ENCODE measurements around the gene CCDC171.

DNA sequence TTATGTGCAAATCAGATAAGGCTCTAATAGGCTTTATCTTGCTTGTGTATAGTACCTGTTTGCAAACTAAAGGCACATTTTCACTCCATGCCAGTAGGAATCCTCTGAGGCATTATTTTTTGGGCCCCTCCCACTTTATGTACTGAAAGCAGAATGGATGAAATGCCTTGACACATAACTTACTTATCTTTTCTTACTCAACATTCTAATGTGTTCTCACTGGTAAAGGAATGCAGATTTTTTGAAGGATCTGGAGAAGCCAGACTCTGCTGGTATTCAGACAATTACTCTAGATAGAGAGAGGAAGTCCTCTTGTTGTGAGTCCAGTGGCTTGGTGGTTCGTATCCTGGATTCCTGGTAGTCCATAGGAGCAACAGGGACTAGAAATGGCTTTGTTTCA is 336.7 kb downstream of the CCDC171 start:
- no peak for TF ChIP-seq POLR2AphosphoS5 (IDR thresholded peaks at IDR 0.05)
- TF ChIP-seq, protein P1, sequence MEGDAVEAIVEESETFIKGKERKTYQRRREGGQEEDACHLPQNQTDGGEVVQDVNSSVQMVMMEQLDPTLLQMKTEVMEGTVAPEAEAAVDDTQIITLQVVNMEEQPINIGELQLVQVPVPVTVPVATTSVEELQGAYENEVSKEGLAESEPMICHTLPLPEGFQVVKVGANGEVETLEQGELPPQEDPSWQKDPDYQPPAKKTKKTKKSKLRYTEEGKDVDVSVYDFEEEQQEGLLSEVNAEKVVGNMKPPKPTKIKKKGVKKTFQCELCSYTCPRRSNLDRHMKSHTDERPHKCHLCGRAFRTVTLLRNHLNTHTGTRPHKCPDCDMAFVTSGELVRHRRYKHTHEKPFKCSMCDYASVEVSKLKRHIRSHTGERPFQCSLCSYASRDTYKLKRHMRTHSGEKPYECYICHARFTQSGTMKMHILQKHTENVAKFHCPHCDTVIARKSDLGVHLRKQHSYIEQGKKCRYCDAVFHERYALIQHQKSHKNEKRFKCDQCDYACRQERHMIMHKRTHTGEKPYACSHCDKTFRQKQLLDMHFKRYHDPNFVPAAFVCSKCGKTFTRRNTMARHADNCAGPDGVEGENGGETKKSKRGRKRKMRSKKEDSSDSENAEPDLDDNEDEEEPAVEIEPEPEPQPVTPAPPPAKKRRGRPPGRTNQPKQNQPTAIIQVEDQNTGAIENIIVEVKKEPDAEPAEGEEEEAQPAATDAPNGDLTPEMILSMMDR (IDR thresholded peaks at IDR 0.05): no peak

Measured in esophagus muscularis mucosa (tissue), 3 donors.